Activated CD4-positive, CD25-positive, alpha-beta regulatory T cell treated with anti-CD3 and anti-CD28 coated beads, Interleukin-2, amount 50 U/mL, for 24 hours (primary cell): ENCODE results near the gene UTP11.

ENCODE experiments used
- ATAC-seq, 2 donors: fragments of 150-1000 bp; cut with Tn5 transposase; one replicate each; pipeline ENCODE4 v1.10.0; 2021; ENCODE audit warnings: mild to moderate bottlenecking in 1 of 2, moderate library complexity in 1 of 2

UTP11 gene

GRCh38 chr1:38073534-38074301 is 61.2 kb downstream of the UTP11 start:
- no peak for ATAC-seq

GRCh38 chr1:38074302-38074677 is 61.8 kb downstream of the UTP11 start:
- ATAC-seq: no peak
